Activated T-cell treated with anti-CD3 and anti-CD28 coated beads, Interleukin-2, amount 50 U/mL, for 1 hour (primary cell): ENCODE results near the gene PTPRD.

Experiments
- DNase-seq: peaks from one replicate; pipeline ENCODE4 v3.0.0-alpha.2; 2020

Gene PTPRD

GRCh38 chr9:10612641-10613398 lies at the start of gene PTPRD:
Gene PTPRD (minus strand): TSS chr9:10613002.
- no peak for DNase-seq

- no peak for DNase-seq
These were observed 49.2 kb upstream of the PTPRD start for GRCh38 chr9:10661994-10662393.

GRCh38 chr9:10661376-10661775 lies 48.6 kb upstream of the PTPRD start:
- DNase-seq = no peak

- DNase-seq = no peak
These were observed 38.2 kb upstream of the PTPRD start for GRCh38 chr9:10651012-10651411.

GRCh38 chr9:10649076-10649475 lies 36.3 kb upstream of the PTPRD start:
- no peak for DNase-seq

GRCh38 chr9:10633785-10634184 lies 21.0 kb upstream of the PTPRD start:
- no peak for DNase-seq

GRCh38 chr9:10614196-10614800 lies 1.5 kb upstream of the PTPRD start:
- DNase-seq = no peak

- DNase-seq = no peak
These were observed 617 bp upstream of the PTPRD start for GRCh38 chr9:10613419-10613818.

- DNase-seq = no peak
These were observed 7.4 kb downstream of the PTPRD start for GRCh38 chr9:10605388-10605787.

GRCh38 chr9:10604927-10605326 lies 7.9 kb downstream of the PTPRD start:
- DNase-seq = no peak

GRCh38 chr9:10597801-10598200 lies 15.0 kb downstream of the PTPRD start:
- no peak for DNase-seq

- DNase-seq = no peak
These were observed 18.3 kb downstream of the PTPRD start for GRCh38 chr9:10594482-10594881.

GRCh38 chr9:10586407-10586806 lies 26.4 kb downstream of the PTPRD start:
- no peak for DNase-seq

GRCh38 chr9:10571699-10572098 lies 41.1 kb downstream of the PTPRD start:
- no peak for DNase-seq

GRCh38 chr9:10566848-10567247 lies 46.0 kb downstream of the PTPRD start:
- DNase-seq = no peak

- no peak for DNase-seq
These were observed 50.0 kb downstream of the PTPRD start for GRCh38 chr9:10562581-10563343.

- no peak for DNase-seq
These were observed 64.5 kb downstream of the PTPRD start for GRCh38 chr9:10548348-10548747.

GRCh38 chr9:10538073-10538472 lies 74.7 kb downstream of the PTPRD start:
- DNase-seq = no peak

- no peak for DNase-seq
These were observed 78.0 kb downstream of the PTPRD start for GRCh38 chr9:10534850-10535249.

GRCh38 chr9:10525972-10526371 lies 86.8 kb downstream of the PTPRD start:
- no peak for DNase-seq

- DNase-seq = no peak
These were observed 89.6 kb downstream of the PTPRD start for GRCh38 chr9:10523164-10523563.

- no peak for DNase-seq
These were observed 100.7 kb downstream of the PTPRD start for GRCh38 chr9:10512144-10512543.

GRCh38 chr9:10488937-10489336 lies 123.9 kb downstream of the PTPRD start:
- no peak for DNase-seq

- no peak for DNase-seq
These were observed 133.6 kb downstream of the PTPRD start for GRCh38 chr9:10479172-10479571.
